GM23338 (cell line): ENCODE results near the gene TTL. TPM values are rescaled to one million over a fixed set of nuclear protein-coding genes. Genes with fewer than 3 reads are reported as not detected.
"Not testable (repeated sequence)": the region's sequence is repeated elsewhere in the genome, so short reads cannot be mapped to it uniquely, and the experiment has no call there.

ENCODE experiments used
- ATAC-seq: fragments of 200-7000 bp; cut with Tn5 transposase; 3 replicates; pipeline ENCODE4 v1.9.1; 2020
- DNase-seq: peaks from one replicate; pipeline ENCODE4 v3.0.0-alpha.2; 2015; ENCODE audit warnings: low spot score
- H2AFZ ChIP-seq: fragments of 200-600 bp; sonication (generic); 2 replicates; pipeline ENCODE4 v1.8.0; 2016; ENCODE audit warnings: antibody characterized with exemption, mild to moderate bottlenecking, moderate library complexity
- H3F3A ChIP-seq: fragments of 200-600 bp; sonication (generic); replicated peaks from 2 replicates; pipeline ENCODE4 v1.8.0; 2017; ENCODE audit warnings: antibody characterized with exemption, mixed run types, low read depth
- H3K27ac ChIP-seq: fragments of 200-600 bp; sonication (generic); 2 replicates; pipeline ENCODE4 v1.6.1; 2016; ENCODE audit warnings: low read depth
- H3K27me3 ChIP-seq: fragments of 200-600 bp; sonication (generic); 2 replicates; pipeline ENCODE4 v1.8.0; 2016; ENCODE audit warnings: mild to moderate bottlenecking, mixed run types, moderate library complexity; ENCODE audit not compliant: insufficient read depth
- H3K36me3 ChIP-seq: fragments of 200-600 bp; sonication (generic); 2 replicates; pipeline ENCODE4 v1.8.0; 2016; ENCODE audit warnings: mild to moderate bottlenecking; ENCODE audit not compliant: insufficient read depth
- H3K4me1 ChIP-seq: fragments of 200-600 bp; sonication (generic); 2 replicates; pipeline ENCODE4 v1.8.0; 2016; ENCODE audit warnings: mild to moderate bottlenecking, moderate library complexity; ENCODE audit not compliant: insufficient read depth
- H3K4me2 ChIP-seq: fragments of 200-600 bp; sonication (generic); 2 replicates; pipeline ENCODE4 v1.7.1; 2017; ENCODE audit warnings: mixed run types
- H3K4me3 ChIP-seq: fragments of 200-600 bp; sonication (generic); 2 replicates; pipeline ENCODE4 v1.6.1; 2016; ENCODE audit warnings: mixed run types
- H3K79me2 ChIP-seq: fragments of 200-600 bp; sonication (generic); replicated peaks from 2 replicates; pipeline ENCODE4 v1.8.0; 2017; ENCODE audit warnings: mild to moderate bottlenecking; ENCODE audit not compliant: insufficient read depth
- H3K9me2 ChIP-seq: fragments of 200-600 bp; sonication (generic); 2 replicates; pipeline ENCODE4 v1.8.0; 2017; ENCODE audit not compliant: insufficient read depth
- H4K20me1 ChIP-seq: fragments of 200-600 bp; sonication (generic); replicated peaks from 2 replicates; pipeline ENCODE4 v1.8.0; 2017; ENCODE audit warnings: mild to moderate bottlenecking; ENCODE audit not compliant: insufficient read depth
- H3K27ac Mint-ChIP-seq: 2 replicates; pipeline ENCODE4 v1.8.0; 2020; ENCODE audit warnings: inconsistent platforms, mild to moderate bottlenecking, moderate library complexity, mixed read lengths
- H3K27me3 Mint-ChIP-seq: 3 replicates; pipeline ENCODE4 v1.8.0; 2022; ENCODE audit warnings: low read depth, mild to moderate bottlenecking, moderate library complexity, mixed read lengths, inconsistent platforms; ENCODE audit not compliant: insufficient read depth, poor library complexity
- H3K36me3 Mint-ChIP-seq: 3 replicates; pipeline ENCODE4 v1.8.0; 2021; ENCODE audit warnings: low read depth, mild to moderate bottlenecking, inconsistent platforms, moderate library complexity, mixed read lengths
- H3K4me1 Mint-ChIP-seq: 3 replicates; pipeline ENCODE4 v1.8.0; 2020; ENCODE audit warnings: mild to moderate bottlenecking, inconsistent platforms, mixed read lengths
- H3K4me3 Mint-ChIP-seq: 3 replicates; pipeline ENCODE4 v1.8.0; 2021; ENCODE audit warnings: moderate library complexity, mild to moderate bottlenecking, inconsistent platforms, mixed read lengths
- H3K9me3 Mint-ChIP-seq: 3 replicates; pipeline ENCODE4 v1.8.0; 2020; ENCODE audit warnings: moderate library complexity, mild to moderate bottlenecking, inconsistent platforms, mixed read lengths
- CREB1 ChIP-seq: fragments of 250-450 bp; sonication (Bioruptor Pico); IDR thresholded peaks from 2 replicates; pipeline ENCODE4 v1.5.0; 2020; ENCODE audit warnings: low read depth, mild to moderate bottlenecking, moderate library complexity
- ETS1 ChIP-seq: IDR thresholded peaks from 2 replicates; pipeline ENCODE4 v1.6.1; 2016; ENCODE audit warnings: antibody characterized with exemption
- JUNB ChIP-seq: IDR thresholded peaks from one replicate; pipeline ENCODE4 v1.6.1; 2016; ENCODE audit warnings: antibody characterized with exemption; ENCODE audit not compliant: unreplicated experiment
- polyA plus RNA-seq: library from polyadenylated mRNA; unstranded; fragments of >200 nt; fragmentation: Nextera tagmentation; extraction: Ambion mirVana; gene quantifications from 2 replicates; pipeline ENCODE4 v1.2.1, GENCODE V29; 2016
- total RNA-seq: library from RNA; depleted of rRNA; stranded (reverse); fragments of >200 nt; shearing (Covaris generic); gene quantifications from 2 replicates; pipeline ENCODE4 v1.2.3, GENCODE V29; 2014
- TF ChIP-seq, protein P1 (sequence below): fragments of 250-450 bp; sonication (Bioruptor Pico); IDR thresholded peaks from 2 replicates; pipeline ENCODE4 v1.5.0; 2020; ENCODE audit warnings: mild to moderate bottlenecking, moderate library complexity

Gene TTL
- total and polyA plus RNA-seq, 2 experiments from 2014 or later, result 10.1 to 34.6 TPM

- H3K79me2 ChIP-seq, H3F3A ChIP-seq, H3K9me3 Mint-ChIP-seq, H3K27me3 Mint-ChIP-seq, ATAC-seq, H3K4me2 ChIP-seq, H3K4me1 ChIP-seq, H3K4me3 ChIP-seq, H3K9me2 ChIP-seq, DNase-seq, H4K20me1 ChIP-seq, H3K27ac ChIP-seq, H3K27me3 ChIP-seq, H3K36me3 ChIP-seq, H3K27ac Mint-ChIP-seq, H3K4me3 Mint-ChIP-seq, H3K4me1 Mint-ChIP-seq, H3K36me3 Mint-ChIP-seq, H2AFZ ChIP-seq: not testable (repeated sequence)
Measured at GRCh38 chr2:112437405-112437831, 44.5 kb upstream of the TTL start.

DNA sequence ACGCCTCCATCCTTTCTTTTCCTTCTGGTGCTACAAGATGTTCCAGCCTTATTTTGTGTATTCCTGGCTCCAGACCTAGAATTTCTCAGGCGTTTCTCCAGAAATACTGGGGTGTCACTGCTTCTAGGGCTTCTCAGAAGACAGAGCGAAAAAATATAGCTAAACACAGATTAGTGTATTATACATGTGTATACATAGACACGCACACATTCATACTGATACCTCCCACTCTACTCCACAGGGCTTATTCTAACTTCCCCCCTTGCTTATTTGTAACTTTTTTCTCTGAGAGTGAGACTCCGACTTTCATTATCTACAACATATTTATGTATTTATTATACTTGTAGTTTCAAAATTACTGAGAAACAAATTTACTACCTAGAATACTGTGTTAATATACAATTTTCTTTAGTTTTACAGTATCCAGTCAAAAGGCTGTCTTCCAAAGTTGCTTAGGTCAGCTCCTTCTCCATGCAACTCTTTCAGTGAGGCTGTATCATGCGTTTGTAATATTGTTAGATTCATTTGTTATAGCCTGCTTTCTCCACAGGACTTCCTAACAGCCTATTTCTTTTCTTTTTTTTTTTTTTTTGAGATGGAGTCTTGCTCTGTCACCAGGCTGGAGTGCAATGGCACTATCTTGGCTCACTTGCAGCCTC, 43.2 kb upstream of the TTL start:
- not testable (repeated sequence) for H3F3A ChIP-seq, H3K9me3 Mint-ChIP-seq, H3K27me3 ChIP-seq, H3K4me3 ChIP-seq, H3K36me3 ChIP-seq, ATAC-seq, DNase-seq, H3K27ac ChIP-seq, H2AFZ ChIP-seq, H3K79me2 ChIP-seq, H3K27ac Mint-ChIP-seq, H3K4me1 ChIP-seq, H3K4me2 ChIP-seq, H3K36me3 Mint-ChIP-seq, H3K4me1 Mint-ChIP-seq, H3K4me3 Mint-ChIP-seq, H3K27me3 Mint-ChIP-seq, H3K9me2 ChIP-seq, H4K20me1 ChIP-seq

GRCh38 chr2:112444256-112444655, 37.7 kb upstream of the TTL start:
- H3K4me3 ChIP-seq, DNase-seq, H4K20me1 ChIP-seq, H3K36me3 ChIP-seq, H3K27ac ChIP-seq, H2AFZ ChIP-seq, H3K27me3 Mint-ChIP-seq, H3K4me1 Mint-ChIP-seq, H3K79me2 ChIP-seq, H3K4me1 ChIP-seq, H3K4me3 Mint-ChIP-seq, H3K4me2 ChIP-seq, H3K9me3 Mint-ChIP-seq, H3F3A ChIP-seq, H3K27ac Mint-ChIP-seq, H3K27me3 ChIP-seq, ATAC-seq, H3K9me2 ChIP-seq, H3K36me3 Mint-ChIP-seq: not testable (repeated sequence)

- H3K9me2 ChIP-seq, result no peaks in the 10 kb centered on the region
- H3K27ac ChIP-seq, result no peak overlapping the region
- Mint-ChIP-seq H3K36me3 (no peaks in the 10 kb centered on the region), H3K4me1 (no peaks in the 10 kb centered on the region), H3K27me3 (peaks cover 4% of the 10 kb centered on the region), H3K9me3 (no peaks in the 10 kb centered on the region), H3K4me3 (no peak overlapping the region), H3K27ac (no peak overlapping the region)
- no peaks in the 10 kb centered on the region for H4K20me1 ChIP-seq
- DNase-seq, result no peak
- no peak overlapping the region for H3K4me3 ChIP-seq
- H3K4me1 ChIP-seq, result no peaks in the 10 kb centered on the region
- no peaks in the 10 kb centered on the region for H3K79me2 ChIP-seq
- H3K36me3 ChIP-seq, result no peaks in the 10 kb centered on the region
- ATAC-seq, result no peak
- H3K27me3 ChIP-seq, result no peaks in the 10 kb centered on the region
- H3F3A ChIP-seq, result no peaks in the 10 kb centered on the region
- no peak overlapping the region for H3K4me2 ChIP-seq
- no peak overlapping the region for H2AFZ ChIP-seq
- TF ChIP-seq JUNB (no peak), ETS1 (no peak), CREB1 (no peak)
- TF ChIP-seq, protein P1, sequence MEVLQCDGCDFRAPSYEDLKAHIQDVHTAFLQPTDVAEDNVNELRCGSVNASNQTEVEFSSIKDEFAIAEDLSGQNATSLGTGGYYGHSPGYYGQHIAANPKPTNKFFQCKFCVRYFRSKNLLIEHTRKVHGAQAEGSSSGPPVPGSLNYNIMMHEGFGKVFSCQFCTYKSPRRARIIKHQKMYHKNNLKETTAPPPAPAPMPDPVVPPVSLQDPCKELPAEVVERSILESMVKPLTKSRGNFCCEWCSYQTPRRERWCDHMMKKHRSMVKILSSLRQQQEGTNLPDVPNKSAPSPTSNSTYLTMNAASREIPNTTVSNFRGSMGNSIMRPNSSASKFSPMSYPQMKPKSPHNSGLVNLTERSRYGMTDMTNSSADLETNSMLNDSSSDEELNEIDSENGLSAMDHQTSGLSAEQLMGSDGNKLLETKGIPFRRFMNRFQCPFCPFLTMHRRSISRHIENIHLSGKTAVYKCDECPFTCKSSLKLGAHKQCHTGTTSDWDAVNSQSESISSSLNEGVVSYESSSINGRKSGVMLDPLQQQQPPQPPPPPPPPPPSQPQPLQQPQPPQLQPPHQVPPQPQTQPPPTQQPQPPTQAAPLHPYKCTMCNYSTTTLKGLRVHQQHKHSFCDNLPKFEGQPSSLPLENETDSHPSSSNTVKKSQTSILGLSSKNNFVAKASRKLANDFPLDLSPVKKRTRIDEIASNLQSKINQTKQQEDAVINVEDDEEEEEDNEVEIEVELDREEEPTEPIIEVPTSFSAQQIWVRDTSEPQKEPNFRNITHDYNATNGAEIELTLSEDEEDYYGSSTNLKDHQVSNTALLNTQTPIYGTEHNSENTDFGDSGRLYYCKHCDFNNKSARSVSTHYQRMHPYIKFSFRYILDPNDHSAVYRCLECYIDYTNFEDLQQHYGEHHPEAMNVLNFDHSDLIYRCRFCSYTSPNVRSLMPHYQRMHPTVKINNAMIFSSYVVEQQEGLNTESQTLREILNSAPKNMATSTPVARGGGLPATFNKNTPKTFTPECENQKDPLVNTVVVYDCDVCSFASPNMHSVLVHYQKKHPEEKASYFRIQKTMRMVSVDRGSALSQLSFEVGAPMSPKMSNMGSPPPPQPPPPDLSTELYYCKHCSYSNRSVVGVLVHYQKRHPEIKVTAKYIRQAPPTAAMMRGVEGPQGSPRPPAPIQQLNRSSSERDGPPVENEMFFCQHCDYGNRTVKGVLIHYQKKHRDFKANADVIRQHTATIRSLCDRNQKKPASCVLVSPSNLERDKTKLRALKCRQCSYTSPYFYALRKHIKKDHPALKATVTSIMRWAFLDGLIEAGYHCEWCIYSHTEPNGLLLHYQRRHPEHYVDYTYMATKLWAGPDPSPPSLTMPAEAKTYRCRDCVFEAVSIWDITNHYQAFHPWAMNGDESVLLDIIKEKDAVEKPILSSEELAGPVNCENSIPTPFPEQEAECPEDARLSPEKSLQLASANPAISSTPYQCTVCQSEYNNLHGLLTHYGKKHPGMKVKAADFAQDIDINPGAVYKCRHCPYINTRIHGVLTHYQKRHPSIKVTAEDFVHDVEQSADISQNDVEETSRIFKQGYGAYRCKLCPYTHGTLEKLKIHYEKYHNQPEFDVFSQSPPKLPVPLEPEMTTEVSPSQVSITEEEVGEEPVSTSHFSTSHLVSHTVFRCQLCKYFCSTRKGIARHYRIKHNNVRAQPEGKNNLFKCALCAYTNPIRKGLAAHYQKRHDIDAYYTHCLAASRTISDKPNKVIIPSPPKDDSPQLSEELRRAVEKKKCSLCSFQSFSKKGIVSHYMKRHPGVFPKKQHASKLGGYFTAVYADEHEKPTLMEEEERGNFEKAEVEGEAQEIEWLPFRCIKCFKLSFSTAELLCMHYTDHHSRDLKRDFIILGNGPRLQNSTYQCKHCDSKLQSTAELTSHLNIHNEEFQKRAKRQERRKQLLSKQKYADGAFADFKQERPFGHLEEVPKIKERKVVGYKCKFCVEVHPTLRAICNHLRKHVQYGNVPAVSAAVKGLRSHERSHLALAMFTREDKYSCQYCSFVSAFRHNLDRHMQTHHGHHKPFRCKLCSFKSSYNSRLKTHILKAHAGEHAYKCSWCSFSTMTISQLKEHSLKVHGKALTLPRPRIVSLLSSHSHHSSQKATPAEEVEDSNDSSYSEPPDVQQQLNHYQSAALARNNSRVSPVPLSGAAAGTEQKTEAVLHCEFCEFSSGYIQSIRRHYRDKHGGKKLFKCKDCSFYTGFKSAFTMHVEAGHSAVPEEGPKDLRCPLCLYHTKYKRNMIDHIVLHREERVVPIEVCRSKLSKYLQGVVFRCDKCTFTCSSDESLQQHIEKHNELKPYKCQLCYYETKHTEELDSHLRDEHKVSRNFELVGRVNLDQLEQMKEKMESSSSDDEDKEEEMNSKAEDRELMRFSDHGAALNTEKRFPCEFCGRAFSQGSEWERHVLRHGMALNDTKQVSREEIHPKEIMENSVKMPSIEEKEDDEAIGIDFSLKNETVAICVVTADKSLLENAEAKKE, result no peak
Measured at GRCh38 chr2:112449854-112450253, 32.1 kb upstream of the TTL start.
